B cell (primary cell): ENCODE data around the gene TNFSF12.

Experiments used
- EZH2 ChIP-seq: IDR thresholded peaks from 2 replicates; pipeline ENCODE4 v1.6.1; 2012; ENCODE audit warnings: borderline replicate concordance, low read depth, mild to moderate bottlenecking, moderate library complexity, low read length; ENCODE audit not compliant: insufficient read depth, poor library complexity, severe bottlenecking
- TF ChIP-seq, protein P1 (sequence below): fragments of 200-600 bp; IDR thresholded peaks from one replicate; pipeline ENCODE4 v1.8.0; 2022; ENCODE audit warnings: antibody characterized with exemption, mild to moderate bottlenecking

- TF ChIP-seq EZH2: no peak
- TF ChIP-seq, protein P1, sequence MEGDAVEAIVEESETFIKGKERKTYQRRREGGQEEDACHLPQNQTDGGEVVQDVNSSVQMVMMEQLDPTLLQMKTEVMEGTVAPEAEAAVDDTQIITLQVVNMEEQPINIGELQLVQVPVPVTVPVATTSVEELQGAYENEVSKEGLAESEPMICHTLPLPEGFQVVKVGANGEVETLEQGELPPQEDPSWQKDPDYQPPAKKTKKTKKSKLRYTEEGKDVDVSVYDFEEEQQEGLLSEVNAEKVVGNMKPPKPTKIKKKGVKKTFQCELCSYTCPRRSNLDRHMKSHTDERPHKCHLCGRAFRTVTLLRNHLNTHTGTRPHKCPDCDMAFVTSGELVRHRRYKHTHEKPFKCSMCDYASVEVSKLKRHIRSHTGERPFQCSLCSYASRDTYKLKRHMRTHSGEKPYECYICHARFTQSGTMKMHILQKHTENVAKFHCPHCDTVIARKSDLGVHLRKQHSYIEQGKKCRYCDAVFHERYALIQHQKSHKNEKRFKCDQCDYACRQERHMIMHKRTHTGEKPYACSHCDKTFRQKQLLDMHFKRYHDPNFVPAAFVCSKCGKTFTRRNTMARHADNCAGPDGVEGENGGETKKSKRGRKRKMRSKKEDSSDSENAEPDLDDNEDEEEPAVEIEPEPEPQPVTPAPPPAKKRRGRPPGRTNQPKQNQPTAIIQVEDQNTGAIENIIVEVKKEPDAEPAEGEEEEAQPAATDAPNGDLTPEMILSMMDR: no peak
Observed at GRCh38 chr17:7509937-7510336, 38.9 kb upstream of the TNFSF12 start.
